BE2C (cell line): ENCODE measurements around the gene SLC39A7.

Source experiments
- DNase-seq: peaks from one replicate; pipeline ENCODE4 v3.0.0-alpha.2; 2020
- H3K27me3 ChIP-seq: fragments of 250-450 bp; sonication (Bioruptor Pico); 2 replicates; pipeline ENCODE4 v1.5.1; 2020; ENCODE audit warnings: mild to moderate bottlenecking
- H3K36me3 ChIP-seq: fragments of 250-450 bp; sonication (Bioruptor Pico); 2 replicates; pipeline ENCODE4 v1.5.1; 2020; ENCODE audit warnings: mild to moderate bottlenecking
- H3K4me1 ChIP-seq: fragments of 250-450 bp; sonication (Bioruptor Pico); 2 replicates; pipeline ENCODE4 v1.5.1; 2020
- H3K4me3 ChIP-seq: 2 replicates; pipeline ENCODE4 v1.5.1; 2011; ENCODE audit warnings: low read depth, low read length
- H3K9me3 ChIP-seq: fragments of 250-450 bp; sonication (Bioruptor Pico); 2 replicates; pipeline ENCODE4 v1.5.1; 2020
- CTCF ChIP-seq: IDR thresholded peaks from 2 replicates; pipeline ENCODE4 v1.5.1; 2012; ENCODE audit warnings: mild to moderate bottlenecking, low read depth, low read length

The SLC39A7 gene

GRCh38 chr6:33236328-33236727 lies 35.7 kb downstream of the SLC39A7 start:
- H3K9me3 ChIP-seq, result no peaks in the 10 kb centered on the region
- H3K36me3 ChIP-seq, result no peaks in the 10 kb centered on the region
- peaks cover 18% of the 10 kb centered on the region for H3K27me3 ChIP-seq
- DNase-seq, result no peak
- TF ChIP-seq CTCF, result no peak
- H3K4me3 ChIP-seq, result no peak overlapping the region
- no peaks in the 10 kb centered on the region for H3K4me1 ChIP-seq

GRCh38 chr6:33236852-33237251 lies 36.2 kb downstream of the SLC39A7 start:
- H3K9me3 ChIP-seq, result no peaks in the 10 kb centered on the region
- no peaks in the 10 kb centered on the region for H3K4me1 ChIP-seq
- DNase-seq, result no peak
- no peaks in the 10 kb centered on the region for H3K36me3 ChIP-seq
- TF ChIP-seq CTCF, result no peak
- no peak overlapping the region for H3K4me3 ChIP-seq
- H3K27me3 ChIP-seq, result peaks cover 20% of the 10 kb centered on the region

GRCh38 chr6:33237741-33238140 lies 37.1 kb downstream of the SLC39A7 start:
- no peaks in the 10 kb centered on the region for H3K4me1 ChIP-seq
- DNase-seq, result no peak
- no peaks in the 10 kb centered on the region for H3K36me3 ChIP-seq
- TF ChIP-seq CTCF, result no peak
- H3K4me3 ChIP-seq, result no peak overlapping the region
- no peaks in the 10 kb centered on the region for H3K9me3 ChIP-seq
- H3K27me3 ChIP-seq, result peaks cover 28% of the 10 kb centered on the region

GRCh38 chr6:33241968-33242367 lies 41.3 kb downstream of the SLC39A7 start:
- Histone ChIP-seq H3K4me1 (no peaks in the 10 kb centered on the region), H3K36me3 (no peaks in the 10 kb centered on the region), H3K9me3 (no peaks in the 10 kb centered on the region), H3K4me3 (no peak overlapping the region), H3K27me3 (peaks cover 34% of the 10 kb centered on the region)
- TF ChIP-seq CTCF, result no peak
- no peak for DNase-seq

GRCh38 chr6:33243476-33243875 lies 42.8 kb downstream of the SLC39A7 start:
- Histone ChIP-seq H3K27me3 (peaks cover 29% of the 10 kb centered on the region), H3K4me3 (no peak overlapping the region), H3K36me3 (no peaks in the 10 kb centered on the region), H3K4me1 (peaks cover under 1% of the 10 kb centered on the region; the same call in 1 of the 2 replicates), H3K9me3 (no peaks in the 10 kb centered on the region)
- no peak for DNase-seq
- TF ChIP-seq CTCF, result no peak

- H3K4me3 ChIP-seq, result peak overlapping the region; percentile 70
- peaks cover 4% of the 10 kb centered on the region; the same call in 1 of the 2 replicates for H3K27me3 ChIP-seq
- DNase-seq, result peak; percentile 90
- peak; percentile 89 for TF ChIP-seq CTCF
- no peaks in the 10 kb centered on the region for H3K36me3 ChIP-seq
- peaks cover 12% of the 10 kb centered on the region for H3K4me1 ChIP-seq
- H3K9me3 ChIP-seq, result no peaks in the 10 kb centered on the region
Measured at GRCh38 chr6:33247977-33248642, 47.4 kb downstream of the SLC39A7 start.
